ACC112 (cell line): ENCODE measurements around the gene PIK3R6.
A peak's percentile ranks its signal among the peaks of the same experiment; 100 is the strongest.

ENCODE experiments used
- H2AFZ ChIP-seq: fragments of 200-600 bp; sonication (generic); one replicate; pipeline ENCODE4 v1.6.0; 2017; ENCODE audit warnings: antibody characterized with exemption, low read length; ENCODE audit not compliant: unreplicated experiment
- H3K27ac ChIP-seq: fragments of 200-600 bp; sonication (generic); 2 replicates; pipeline ENCODE4 v1.5.1; 2014; ENCODE audit warnings: low read depth, mild to moderate bottlenecking, antibody characterized with exemption, low read length, moderate library complexity
- H3K27me3 ChIP-seq: fragments of 200-600 bp; sonication (generic); 2 replicates; pipeline ENCODE4 v1.6.1; 2014; ENCODE audit warnings: mild to moderate bottlenecking, antibody characterized with exemption, low read length, moderate library complexity, mixed read lengths; ENCODE audit not compliant: insufficient read depth
- H3K36me3 ChIP-seq: fragments of 200-600 bp; sonication (generic); 2 replicates; pipeline ENCODE4 v1.6.1; 2016; ENCODE audit warnings: mild to moderate bottlenecking, antibody characterized with exemption, low read length, moderate library complexity, mixed read lengths; ENCODE audit not compliant: insufficient read depth
- H3K4me1 ChIP-seq: fragments of 200-600 bp; sonication (generic); one replicate; pipeline ENCODE4 v1.6.1; 2016; ENCODE audit warnings: low read length, mixed read lengths; ENCODE audit not compliant: insufficient read depth, unreplicated experiment, control insufficient read depth
- H3K4me3 ChIP-seq: fragments of 200-600 bp; sonication (generic); 2 replicates; pipeline ENCODE4 v1.5.1; 2014; ENCODE audit warnings: mild to moderate bottlenecking, low read depth, low read length
- H3K79me2 ChIP-seq: fragments of 200-600 bp; sonication (generic); one replicate; pipeline ENCODE4 v1.6.0; 2016; ENCODE audit warnings: low read length; ENCODE audit not compliant: control insufficient read depth, unreplicated experiment, insufficient read depth

PIK3R6 gene

DNA sequence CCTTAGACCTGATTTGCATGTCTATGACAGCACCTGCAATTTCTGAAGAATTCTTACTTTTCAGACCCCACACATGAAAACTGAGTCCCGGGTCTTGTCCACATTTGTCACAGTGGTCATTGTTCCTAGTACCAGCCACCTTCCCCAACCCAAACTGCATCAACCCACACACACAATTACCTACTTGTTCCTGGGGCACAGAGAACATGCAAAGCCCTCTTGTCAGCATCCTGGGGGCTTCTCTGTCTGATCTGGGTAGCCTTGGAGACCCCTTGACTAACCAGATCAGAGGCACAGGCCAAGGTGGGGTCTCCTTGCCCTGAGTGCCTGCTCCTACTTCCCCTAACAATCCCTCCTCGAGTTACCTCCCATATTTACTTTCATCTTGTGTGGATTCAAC lies 36.7 kb upstream of the PIK3R6 start:
- no peaks in the 10 kb centered on the region for H3K79me2 ChIP-seq
- H2AFZ ChIP-seq: no peak overlapping the region

GRCh38 chr17:8900626-8901585 lies 33.4 kb upstream of the PIK3R6 start:
- Histone ChIP-seq H3K27me3 (peaks cover 72% of the 10 kb centered on the region), H3K4me1 (no peaks in the 10 kb centered on the region), H3K36me3 (no peaks in the 10 kb centered on the region), H3K4me3 (no peak overlapping the region), H3K79me2 (no peaks in the 10 kb centered on the region), H3K27ac (no peak overlapping the region), H2AFZ (no peak overlapping the region)

More for the DNA sequence above, 36.7 kb upstream of the PIK3R6 start:
- no peaks in the 10 kb centered on the region for H3K36me3 ChIP-seq
- no peak overlapping the region for H3K4me3 ChIP-seq
- H3K27ac ChIP-seq: no peak overlapping the region
- peaks cover 56% of the 10 kb centered on the region for H3K27me3 ChIP-seq
- H3K4me1 ChIP-seq: no peaks in the 10 kb centered on the region

- no peaks in the 10 kb centered on the region for H3K36me3 ChIP-seq
Observed at GRCh38 chr17:8900207-8900606, 32.7 kb upstream of the PIK3R6 start.

DNA sequence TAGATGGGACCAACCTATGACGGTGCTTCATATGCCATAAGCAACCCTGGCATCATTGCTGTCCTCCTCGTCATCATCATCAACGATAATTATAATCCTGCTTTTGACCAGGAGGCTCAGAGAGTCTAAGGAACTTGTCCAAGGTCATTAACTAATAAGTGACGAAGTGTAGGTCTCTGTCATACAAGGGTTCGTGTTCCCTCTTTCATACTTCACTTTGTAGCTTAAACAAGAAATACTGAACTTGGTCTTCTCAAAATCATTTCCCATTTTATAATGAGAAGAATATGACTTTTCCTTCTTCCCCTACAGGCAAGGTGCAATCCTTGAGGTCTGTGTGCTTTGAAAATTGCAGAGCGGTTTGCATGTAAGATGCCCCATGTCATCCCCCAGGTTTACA lies 31.2 kb upstream of the PIK3R6 start:
- Histone ChIP-seq H3K79me2 (no peaks in the 10 kb centered on the region), H3K36me3 (no peaks in the 10 kb centered on the region), H3K27ac (no peak overlapping the region), H3K4me1 (no peaks in the 10 kb centered on the region), H3K27me3 (peaks cover 53% of the 10 kb centered on the region), H2AFZ (no peak overlapping the region), H3K4me3 (no peak overlapping the region)

More at GRCh38 chr17:8900207-8900606, 32.7 kb upstream of the PIK3R6 start:
- Histone ChIP-seq H3K79me2 (no peaks in the 10 kb centered on the region), H3K4me1 (no peaks in the 10 kb centered on the region), H3K27me3 (peaks cover 69% of the 10 kb centered on the region), H3K27ac (no peak overlapping the region), H3K4me3 (no peak overlapping the region), H2AFZ (no peak overlapping the region)

- H3K4me3 ChIP-seq: no peak overlapping the region
- H3K4me1 ChIP-seq: no peaks in the 10 kb centered on the region
- H3K27me3 ChIP-seq: peaks cover 52% of the 10 kb centered on the region
Observed at GRCh38 chr17:8898126-8898525, 30.7 kb upstream of the PIK3R6 start.

GRCh38 chr17:8896641-8897635 lies 29.5 kb upstream of the PIK3R6 start:
- Histone ChIP-seq H3K27ac (no peak overlapping the region), H3K27me3 (peaks cover 52% of the 10 kb centered on the region), H2AFZ (no peak overlapping the region), H3K4me1 (no peaks in the 10 kb centered on the region), H3K79me2 (no peaks in the 10 kb centered on the region), H3K4me3 (no peak overlapping the region), H3K36me3 (no peaks in the 10 kb centered on the region)

More at GRCh38 chr17:8898126-8898525, 30.7 kb upstream of the PIK3R6 start:
- Histone ChIP-seq H2AFZ (no peak overlapping the region), H3K79me2 (no peaks in the 10 kb centered on the region), H3K36me3 (no peaks in the 10 kb centered on the region), H3K27ac (no peak overlapping the region)

- H3K27me3 ChIP-seq: peaks cover 44% of the 10 kb centered on the region
- no peak overlapping the region for H3K27ac ChIP-seq
- no peak overlapping the region for H3K4me3 ChIP-seq
- no peaks in the 10 kb centered on the region for H3K4me1 ChIP-seq
- no peak overlapping the region for H2AFZ ChIP-seq
- no peaks in the 10 kb centered on the region for H3K36me3 ChIP-seq
- H3K79me2 ChIP-seq: no peaks in the 10 kb centered on the region
Observed at GRCh38 chr17:8896087-8896486, 28.6 kb upstream of the PIK3R6 start.

DNA sequence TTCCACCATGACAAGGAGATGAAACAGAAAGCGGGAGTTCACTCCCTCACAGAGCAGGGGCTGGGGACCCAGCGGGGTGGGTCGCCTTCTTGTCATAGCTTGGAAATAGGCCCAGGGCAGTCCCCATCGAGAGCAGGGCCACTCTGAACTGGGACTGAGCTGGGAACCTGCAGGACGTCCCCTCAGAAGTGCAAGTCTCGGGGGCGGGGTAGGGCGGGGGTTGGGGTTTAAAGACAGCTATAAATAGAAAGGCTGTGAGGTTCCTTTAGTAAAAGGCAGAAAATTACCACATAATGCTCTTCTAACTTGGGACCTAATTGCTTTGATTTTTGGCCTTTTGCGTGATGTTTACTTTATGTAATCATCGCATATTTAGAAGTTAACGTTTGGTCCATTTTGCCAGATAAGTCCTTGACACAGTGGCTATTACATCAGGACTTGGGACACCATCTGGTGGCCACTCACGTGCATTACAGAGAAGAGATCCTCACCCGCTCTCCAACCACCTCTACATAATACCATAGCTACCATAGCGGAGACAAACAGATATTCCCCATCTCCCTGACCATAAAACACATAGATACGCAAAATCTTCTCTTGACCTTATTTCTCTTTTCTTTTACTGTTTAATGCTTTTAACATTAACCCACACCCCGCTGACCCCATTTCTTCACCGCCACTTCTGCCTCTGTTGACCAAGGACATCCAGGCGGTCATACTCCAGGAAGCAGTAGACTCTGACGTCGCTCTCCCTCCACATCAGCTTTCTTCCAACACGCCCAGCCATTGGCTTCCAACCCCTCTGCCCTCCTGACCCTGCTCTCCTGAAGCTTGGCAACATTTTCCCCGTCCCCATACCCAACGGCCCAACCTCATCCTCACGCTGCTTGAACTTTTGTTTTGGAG lies 27.5 kb upstream of the PIK3R6 start:
- peak overlapping the region; percentile 7 for H2AFZ ChIP-seq
- H3K4me1 ChIP-seq: no peaks in the 10 kb centered on the region
- H3K79me2 ChIP-seq: no peaks in the 10 kb centered on the region
- no peak overlapping the region for H3K27ac ChIP-seq
- H3K4me3 ChIP-seq: no peak overlapping the region
- no peaks in the 10 kb centered on the region for H3K36me3 ChIP-seq
- peaks cover 33% of the 10 kb centered on the region for H3K27me3 ChIP-seq

- no peaks in the 10 kb centered on the region for H3K4me1 ChIP-seq
- H2AFZ ChIP-seq: peak overlapping the region; percentile 7
- H3K36me3 ChIP-seq: no peaks in the 10 kb centered on the region
- H3K27me3 ChIP-seq: peaks cover 29% of the 10 kb centered on the region
- H3K27ac ChIP-seq: no peak overlapping the region
- no peak overlapping the region for H3K4me3 ChIP-seq
- H3K79me2 ChIP-seq: no peaks in the 10 kb centered on the region
Observed at GRCh38 chr17:8894202-8894671, 26.8 kb upstream of the PIK3R6 start.
